Measurements from ENCODE around the gene LRP8.

The LRP8 gene

DNA sequence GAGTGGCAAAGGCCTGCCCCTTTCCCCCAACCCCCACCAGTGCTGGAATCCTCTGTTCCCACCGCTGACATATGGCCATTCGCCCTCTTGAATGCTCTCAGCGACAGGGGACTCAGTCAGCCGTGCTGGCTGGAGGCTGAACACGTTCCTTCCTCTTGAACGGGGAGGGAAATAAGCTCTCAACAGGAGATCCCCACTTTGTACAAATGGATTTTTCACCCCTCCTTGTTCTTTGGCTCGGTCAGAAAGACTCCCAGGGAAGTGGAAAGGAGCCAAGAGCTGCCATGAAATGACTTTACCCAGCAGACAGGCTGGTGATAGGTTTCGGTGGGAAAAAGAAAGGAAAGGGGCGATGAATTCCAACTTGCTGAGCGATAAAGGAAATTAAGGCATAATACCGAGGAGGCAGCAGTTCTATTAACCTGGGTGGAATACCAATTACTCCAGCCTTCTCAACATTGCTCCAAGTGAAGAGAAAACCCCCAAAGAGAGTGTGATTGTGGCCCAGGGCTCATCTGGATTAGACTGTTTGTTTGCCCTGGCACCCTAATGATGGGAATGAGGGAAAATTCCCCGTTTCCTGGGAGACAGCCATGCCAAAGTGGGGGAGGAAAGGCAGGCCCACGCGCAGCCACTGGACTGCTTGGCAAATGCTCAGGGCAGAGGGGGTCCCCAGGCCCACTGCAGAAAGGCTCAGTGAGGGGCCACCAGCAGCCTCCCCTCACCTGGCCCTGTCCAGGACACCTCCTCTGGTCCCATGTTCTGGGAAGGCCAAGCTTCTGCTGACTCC lies 23.9 kb downstream of the LRP8 start:
- no peak for DNase-seq (ENCODE audit: low read depth)
- TF ChIP-seq, protein P1, sequence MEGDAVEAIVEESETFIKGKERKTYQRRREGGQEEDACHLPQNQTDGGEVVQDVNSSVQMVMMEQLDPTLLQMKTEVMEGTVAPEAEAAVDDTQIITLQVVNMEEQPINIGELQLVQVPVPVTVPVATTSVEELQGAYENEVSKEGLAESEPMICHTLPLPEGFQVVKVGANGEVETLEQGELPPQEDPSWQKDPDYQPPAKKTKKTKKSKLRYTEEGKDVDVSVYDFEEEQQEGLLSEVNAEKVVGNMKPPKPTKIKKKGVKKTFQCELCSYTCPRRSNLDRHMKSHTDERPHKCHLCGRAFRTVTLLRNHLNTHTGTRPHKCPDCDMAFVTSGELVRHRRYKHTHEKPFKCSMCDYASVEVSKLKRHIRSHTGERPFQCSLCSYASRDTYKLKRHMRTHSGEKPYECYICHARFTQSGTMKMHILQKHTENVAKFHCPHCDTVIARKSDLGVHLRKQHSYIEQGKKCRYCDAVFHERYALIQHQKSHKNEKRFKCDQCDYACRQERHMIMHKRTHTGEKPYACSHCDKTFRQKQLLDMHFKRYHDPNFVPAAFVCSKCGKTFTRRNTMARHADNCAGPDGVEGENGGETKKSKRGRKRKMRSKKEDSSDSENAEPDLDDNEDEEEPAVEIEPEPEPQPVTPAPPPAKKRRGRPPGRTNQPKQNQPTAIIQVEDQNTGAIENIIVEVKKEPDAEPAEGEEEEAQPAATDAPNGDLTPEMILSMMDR (conservative IDR thresholded peaks at IDR 0.05; ENCODE audit: low read length), result no peak
- no peak overlapping the region for H3K4me3 ChIP-seq (ENCODE audit: low read length)

DNA sequence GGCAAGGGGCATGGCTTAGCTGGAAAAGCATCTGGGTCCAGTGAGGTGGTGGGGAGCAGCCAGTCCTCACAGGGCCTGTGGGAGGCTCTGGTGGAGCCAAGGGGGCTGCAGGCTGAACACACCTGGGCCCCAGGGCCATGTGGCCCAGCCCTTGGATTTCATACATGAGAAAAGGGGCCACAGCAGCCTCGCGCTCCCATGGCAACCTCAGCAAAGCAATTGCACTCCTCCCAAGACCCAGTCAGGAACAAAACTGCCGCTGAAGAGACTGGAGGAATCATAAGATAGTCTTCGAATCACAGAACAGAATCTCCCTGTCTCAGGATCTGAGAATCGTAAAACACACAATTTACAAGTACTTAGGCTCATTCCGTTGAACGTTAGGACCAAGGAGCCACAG lies 24.6 kb downstream of the LRP8 start:
- no peak overlapping the region for H3K4me3 ChIP-seq (ENCODE audit: low read length)
- TF ChIP-seq, protein P1 (conservative IDR thresholded peaks at IDR 0.05; ENCODE audit: low read length), result no peak

DNA sequence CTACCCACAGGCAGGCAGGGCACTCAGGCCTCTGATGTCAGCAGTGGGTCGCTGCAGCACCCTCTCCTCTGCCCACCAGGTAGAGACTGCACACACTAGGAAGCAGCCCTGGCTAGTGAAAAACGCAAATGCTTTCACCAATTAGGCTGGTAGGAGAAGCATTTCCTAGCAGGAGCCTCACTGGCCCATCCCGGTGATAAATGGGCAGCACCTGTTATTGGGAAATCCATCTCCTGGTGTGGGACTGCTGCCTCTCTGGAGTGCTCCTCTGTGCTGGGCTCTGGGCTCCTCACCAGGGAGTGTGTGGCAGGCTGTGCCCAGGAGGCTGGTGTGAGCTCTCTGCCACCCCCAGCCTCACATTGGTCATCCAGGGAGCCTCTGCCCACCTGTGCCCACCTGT lies 28.6 kb downstream of the LRP8 start:
- no peak for DNase-seq (ENCODE audit: low read depth)
- no peak overlapping the region for H3K4me3 ChIP-seq (ENCODE audit: low read length)
- TF ChIP-seq, protein P1 (conservative IDR thresholded peaks at IDR 0.05; ENCODE audit: low read length), result no peak

More for the DNA sequence above, 24.6 kb downstream of the LRP8 start:
- DNase-seq (ENCODE audit: low read depth), result no peak

DNA sequence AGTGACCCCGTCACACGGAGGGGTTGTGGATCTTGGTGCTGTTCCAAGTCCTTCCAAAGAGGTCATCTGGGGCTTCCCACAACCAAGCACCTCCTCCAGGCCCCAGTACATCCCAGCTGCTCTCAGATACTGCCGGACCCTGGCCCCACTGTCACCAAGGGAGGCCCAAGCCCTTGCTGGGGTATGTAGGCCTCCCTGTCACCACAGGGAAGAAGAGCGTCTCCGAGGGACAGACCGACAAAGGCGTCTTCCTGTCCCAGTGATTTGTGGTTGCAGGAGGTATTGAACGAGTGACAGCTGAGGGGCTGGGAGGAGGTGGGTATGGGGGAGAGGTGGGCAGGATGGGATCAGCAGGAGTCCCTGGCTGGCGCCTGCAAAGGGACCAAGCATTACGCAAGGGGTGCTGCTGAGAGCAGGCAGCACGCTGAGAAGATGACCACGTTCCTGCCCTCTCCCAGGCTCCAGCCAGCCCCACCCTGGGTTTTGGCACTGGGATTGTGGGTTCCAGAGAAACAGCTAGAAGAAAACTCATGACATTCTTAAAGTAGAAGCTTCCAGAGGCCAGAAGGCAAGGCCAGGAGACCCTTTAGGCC lies 29.7 kb downstream of the LRP8 start:
- DNase-seq (ENCODE audit: low read depth), result no peak
- TF ChIP-seq, protein P1 (conservative IDR thresholded peaks at IDR 0.05; ENCODE audit: low read length), result no peak
- H3K4me3 ChIP-seq (ENCODE audit: low read length), result no peak overlapping the region

DNA sequence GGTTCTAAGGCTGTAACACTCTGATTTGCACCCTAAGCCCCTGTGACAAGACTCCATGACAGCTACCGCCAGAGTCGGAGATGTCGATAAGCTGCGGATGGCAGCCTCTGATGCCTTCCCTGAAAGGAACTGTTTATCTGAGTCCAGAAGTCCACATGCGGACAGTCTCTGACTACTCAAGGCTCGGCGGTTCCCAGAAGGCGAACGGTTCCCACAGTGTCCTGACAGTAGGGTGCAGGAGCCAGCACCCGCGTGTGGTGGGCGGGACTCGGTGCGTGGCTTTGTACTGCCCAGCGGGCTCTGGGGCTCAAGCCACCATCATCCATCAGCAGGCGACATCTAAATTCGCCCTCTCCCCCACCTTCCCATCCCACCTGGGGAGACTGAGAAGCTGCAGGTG lies 30.7 kb downstream of the LRP8 start:
- TF ChIP-seq, protein P1 (conservative IDR thresholded peaks at IDR 0.05; ENCODE audit: low read length), result no peak
- H3K4me3 ChIP-seq (ENCODE audit: low read length), result no peak overlapping the region
- no peak for DNase-seq (ENCODE audit: low read depth)

DNA sequence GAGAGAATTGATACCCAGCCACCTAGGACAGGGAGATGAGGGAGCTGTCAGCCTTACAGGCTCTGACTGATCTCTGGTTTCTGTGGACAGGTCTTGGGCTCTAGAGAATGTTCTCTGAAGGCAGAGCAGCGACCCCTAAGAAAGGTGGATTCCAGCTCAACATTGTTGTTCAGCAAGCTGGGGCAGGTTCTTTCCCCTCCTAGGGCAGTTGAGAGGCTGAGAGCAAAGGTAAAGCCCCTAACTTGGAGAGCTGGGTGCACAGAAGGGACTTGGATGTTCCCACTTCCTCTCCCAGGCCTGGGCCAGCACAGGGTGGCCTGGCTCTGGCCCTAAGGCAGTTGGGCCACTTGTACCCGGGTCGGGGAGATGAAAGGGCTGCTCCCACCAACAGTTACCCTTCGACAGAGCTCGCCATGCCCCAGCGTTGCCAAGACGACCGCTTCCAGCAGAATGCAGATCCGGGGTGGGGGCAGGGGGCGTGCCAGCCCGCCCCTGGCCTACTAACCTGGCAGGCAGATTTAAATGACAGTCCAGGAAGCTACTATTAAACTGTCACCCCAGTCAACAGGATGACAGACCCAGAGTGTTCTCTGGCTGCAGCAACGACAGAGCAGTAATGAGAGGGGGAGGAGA lies 31.6 kb downstream of the LRP8 start:
- DNase-seq (ENCODE audit: low read depth), result no peak
- H3K4me3 ChIP-seq (ENCODE audit: low read length), result no peak overlapping the region
- TF ChIP-seq, protein P1 (conservative IDR thresholded peaks at IDR 0.05; ENCODE audit: low read length), result no peak

Data from AG10803 (cell line).